Tracheal epithelial cell (primary cell): ENCODE data around the gene RADIL. TPM values are rescaled to one million over a fixed set of nuclear protein-coding genes. Genes with fewer than 3 reads are reported as not detected.

Source experiments
- total RNA-seq: library from RNA; depleted of rRNA; stranded (reverse); fragments of >200 nt; gene quantifications from 2 replicates; pipeline ENCODE4 v1.2.1, GENCODE V29; 2014

The RADIL gene
- not detected in 2 replicates for total RNA-seq

DNA sequence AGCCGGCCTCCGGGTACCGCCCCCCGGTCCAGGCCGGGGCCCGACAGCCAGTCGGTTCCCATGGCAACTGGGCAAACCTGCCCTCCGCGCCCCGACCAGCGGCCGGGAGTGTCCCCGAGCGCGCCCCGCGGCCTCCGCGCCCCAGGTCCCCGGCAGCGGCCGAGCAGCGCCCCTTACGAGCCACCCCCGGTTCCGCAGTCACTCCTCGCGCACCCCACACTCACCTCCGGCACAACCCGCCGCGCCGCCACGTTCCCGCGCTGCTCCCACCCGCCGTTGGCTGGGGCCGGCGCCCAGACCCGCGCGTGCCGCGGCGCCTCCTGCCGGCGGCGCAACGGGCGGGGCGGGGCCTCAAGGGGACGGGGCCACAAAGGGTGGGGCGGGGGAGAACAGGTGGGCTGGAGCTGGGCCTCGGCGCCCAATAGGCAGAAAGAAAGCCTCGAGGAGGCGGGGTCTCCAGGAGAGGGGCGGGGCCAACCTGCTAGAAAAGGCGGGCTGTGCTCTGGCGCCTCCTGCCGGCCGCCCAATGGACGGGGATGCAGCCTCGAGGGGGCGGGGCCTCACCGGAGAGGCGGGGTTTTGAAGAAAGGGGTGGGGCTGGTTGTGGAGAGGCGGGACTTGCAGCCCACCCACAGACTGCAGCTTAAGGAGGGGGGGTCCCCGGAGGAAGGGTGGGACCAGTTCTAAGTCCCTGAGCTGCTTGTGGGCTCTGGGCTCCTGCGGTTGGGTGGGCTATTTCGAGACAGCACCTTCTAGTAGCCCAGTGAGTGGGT lies at the start of gene RADIL:
Gene RADIL (minus strand): TSS at position 345 of the 773 bp plus-strand sequence. CDS start 5,577 bp downstream, outside the sequence.

GRCh38 chr7:4861673-4862072 lies 21.8 kb downstream of the RADIL start, which contains the start of gene PAPOLB:
Gene PAPOLB, minus strand, starts transcription at chr7:4862030. Its CDS starts 220 bp downstream, at chr7:4861810.

GRCh38 chr7:4775250-4775847 lies 108.2 kb downstream of the RADIL start, which contains the start of gene AP5Z1:
Gene AP5Z1, plus strand, starts transcription at chr7:4775623. Its CDS starts 93 bp downstream, at chr7:4775716.

Other genes with a start within 250 kb of the RADIL start
- 23.4 and 36.4 TPM in 2 replicates for gene FOXK1, start 201.4 kb downstream of the RADIL start, total RNA-seq
- gene AP5Z1, start 108.1 kb downstream of the RADIL start, total RNA-seq: 29.6 and 32.8 TPM in 2 replicates
- not detected in 2 replicates for gene PAPOLB, start 21.7 kb downstream of the RADIL start, total RNA-seq
- gene MMD2, start 75.5 kb upstream of the RADIL start, total RNA-seq: not detected in 2 replicates
- 7.5 and 9.8 TPM in 2 replicates for gene RBAK, start 162.1 kb upstream of the RADIL start, total RNA-seq